Heart left ventricle (tissue), 13 donors: ENCODE results near the gene UPP2.

Source experiments
- POLR2A ChIP-seq, 2 donors: fragments of 450-650 bp; IDR thresholded peaks; one replicate each; pipeline ENCODE4 v1.6.1; 2017; ENCODE audit warnings: antibody characterized with exemption in 2 of 2, mild to moderate bottlenecking in 2 of 2, moderate library complexity in 2 of 2
- TF ChIP-seq, protein P1 (sequence below), 12 donors: fragments of 200-600 bp; sonication (generic) in 4 of 12; IDR thresholded peaks; one replicate each; pipeline versions ENCODE4 v1.5.0 to v1.8.0; 2018 to 2022; ENCODE audit warnings: antibody characterized with exemption in 12 of 12, mild to moderate bottlenecking in 5 of 12
- donor health status: ischemic (EF 13 %, LVEDD 7.1; RV severe dilation, severe dysfunction).
- donor health status: DM: no; HTN: yes; CAD: no.
- donor health status: DM: no; HTN: no; CAD: no.
- donor health status: ischemic (EF 25% LVEDD 6.9; RV normal size, moderate dysfunction).
- donor health status: ischemic (EF 25% LVEDD 5.7; RV mildly dilated, moderate dysfunction).
- donor health status: ischemic (EF 35%, LVEDD 5.7; RV mildly dilated, moderate dysfunction).
- donor health status: nonischemic (EF 11% LVEDD 7.7; RV severe dilation, severe dysfunction).
- donor health status: DM: yes; HTN: yes; CAD: no.
- donor health status: PGD.
- donor health status: ischemic (EF 29% LVEDD 5.4; RV normal size, mild dysfunction).
- donor health status: nonischemic (EF 23%, LVEDD 6.1; RV moderate dilation, normal function).

GRCh38 chr2:158131919-158132566 lies 30.4 kb downstream of the UPP2 start:
- TF ChIP-seq, protein P1, sequence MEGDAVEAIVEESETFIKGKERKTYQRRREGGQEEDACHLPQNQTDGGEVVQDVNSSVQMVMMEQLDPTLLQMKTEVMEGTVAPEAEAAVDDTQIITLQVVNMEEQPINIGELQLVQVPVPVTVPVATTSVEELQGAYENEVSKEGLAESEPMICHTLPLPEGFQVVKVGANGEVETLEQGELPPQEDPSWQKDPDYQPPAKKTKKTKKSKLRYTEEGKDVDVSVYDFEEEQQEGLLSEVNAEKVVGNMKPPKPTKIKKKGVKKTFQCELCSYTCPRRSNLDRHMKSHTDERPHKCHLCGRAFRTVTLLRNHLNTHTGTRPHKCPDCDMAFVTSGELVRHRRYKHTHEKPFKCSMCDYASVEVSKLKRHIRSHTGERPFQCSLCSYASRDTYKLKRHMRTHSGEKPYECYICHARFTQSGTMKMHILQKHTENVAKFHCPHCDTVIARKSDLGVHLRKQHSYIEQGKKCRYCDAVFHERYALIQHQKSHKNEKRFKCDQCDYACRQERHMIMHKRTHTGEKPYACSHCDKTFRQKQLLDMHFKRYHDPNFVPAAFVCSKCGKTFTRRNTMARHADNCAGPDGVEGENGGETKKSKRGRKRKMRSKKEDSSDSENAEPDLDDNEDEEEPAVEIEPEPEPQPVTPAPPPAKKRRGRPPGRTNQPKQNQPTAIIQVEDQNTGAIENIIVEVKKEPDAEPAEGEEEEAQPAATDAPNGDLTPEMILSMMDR (IDR thresholded peaks at IDR 0.05) = no peak
- TF ChIP-seq POLR2A (IDR thresholded peaks at IDR 0.05) = no peak
